ENCODE data around the gene SLC44A1.

GRCh38 chr9:105485131-105485530 lies 240.7 kb downstream of the SLC44A1 start:
- TF ChIP-seq, protein P1, sequence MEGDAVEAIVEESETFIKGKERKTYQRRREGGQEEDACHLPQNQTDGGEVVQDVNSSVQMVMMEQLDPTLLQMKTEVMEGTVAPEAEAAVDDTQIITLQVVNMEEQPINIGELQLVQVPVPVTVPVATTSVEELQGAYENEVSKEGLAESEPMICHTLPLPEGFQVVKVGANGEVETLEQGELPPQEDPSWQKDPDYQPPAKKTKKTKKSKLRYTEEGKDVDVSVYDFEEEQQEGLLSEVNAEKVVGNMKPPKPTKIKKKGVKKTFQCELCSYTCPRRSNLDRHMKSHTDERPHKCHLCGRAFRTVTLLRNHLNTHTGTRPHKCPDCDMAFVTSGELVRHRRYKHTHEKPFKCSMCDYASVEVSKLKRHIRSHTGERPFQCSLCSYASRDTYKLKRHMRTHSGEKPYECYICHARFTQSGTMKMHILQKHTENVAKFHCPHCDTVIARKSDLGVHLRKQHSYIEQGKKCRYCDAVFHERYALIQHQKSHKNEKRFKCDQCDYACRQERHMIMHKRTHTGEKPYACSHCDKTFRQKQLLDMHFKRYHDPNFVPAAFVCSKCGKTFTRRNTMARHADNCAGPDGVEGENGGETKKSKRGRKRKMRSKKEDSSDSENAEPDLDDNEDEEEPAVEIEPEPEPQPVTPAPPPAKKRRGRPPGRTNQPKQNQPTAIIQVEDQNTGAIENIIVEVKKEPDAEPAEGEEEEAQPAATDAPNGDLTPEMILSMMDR (IDR thresholded peaks at IDR 0.05), result no peak
- TF ChIP-seq POLR2A (IDR thresholded peaks at IDR 0.05), result no peak

Data from Peyer's patch (tissue), 4 donors.